K562 (cell line): ENCODE results near the gene PTGIS.

Experiments used
- CTCF ChIP-seq, 3 experiments: IDR thresholded peaks in 2 of 3; conservative IDR thresholded peaks in 1 of 3; 2 replicates each; pipeline ENCODE4 v1.5.1; 2011 to 2012; ENCODE audit warnings: low read length in 3 of 3, mild to moderate bottlenecking in 3 of 3, control low read depth in 2 of 3, improper control_type of control experiment in 1 of 3, inconsistent platforms in 1 of 3, low read depth in 1 of 3, mixed read lengths in 1 of 3, moderate library complexity in 1 of 3; ENCODE audit not compliant: insufficient read depth in 2 of 3
- EZH2 ChIP-seq: IDR thresholded peaks from 2 replicates; pipeline ENCODE4 v1.6.1; 2012; ENCODE audit warnings: low read depth, mild to moderate bottlenecking, inconsistent platforms, low read length, borderline replicate concordance
- FOXO4 ChIP-seq: fragments of 450-650 bp; formaldehyde crosslinking; IDR thresholded peaks from 2 replicates; pipeline ENCODE4 v1.4.0; 2020; ENCODE audit warnings: mild to moderate bottlenecking, moderate library complexity
- GATA2 ChIP-seq: sonication (generic); formaldehyde crosslinking; IDR thresholded peaks from 2 replicates; pipeline ENCODE4 v1.4.0; 2020; ENCODE audit warnings: mild to moderate bottlenecking, missing genetic modification reagents
- SIN3B ChIP-seq: fragments of 450-650 bp; IDR thresholded peaks from 2 replicates; pipeline ENCODE4 v1.6.1; 2017; ENCODE audit warnings: low read depth, mild to moderate bottlenecking, moderate library complexity
- TBP ChIP-seq: optimal IDR thresholded peaks from 2 replicates; pipeline ENCODE3; 2011; ENCODE audit warnings: low read depth, low read length, improper control_type of control experiment
- ZNF384 ChIP-seq: IDR thresholded peaks from 2 replicates; pipeline ENCODE4 v1.6.1; 2012; ENCODE audit warnings: low read depth, low read length, improper control_type of control experiment

- no peak for TF ChIP-seq CTCF (IDR thresholded peaks at IDR 0.05 in 2 of 3, conservative IDR thresholded peaks at IDR 0.05 in 1 of 3; ENCODE audit: insufficient read depth in 2 of 3, low read depth in 1 of 3, low read length in 3 of 3)
- no peak for TF ChIP-seq SIN3B
- TF ChIP-seq EZH2 = no peak
- TF ChIP-seq ZNF384 = no peak
- TF ChIP-seq TBP = no peak
- no peak for TF ChIP-seq FOXO4 (CRISPR knock-in tag)
- TF ChIP-seq GATA2 = no peak
These were observed 27.1 kb downstream of the PTGIS start for GRCh38 chr20:49540687-49541435.
